H9 (cell line): ENCODE data around the gene PFN1. TPM values are rescaled to one million over a fixed set of nuclear protein-coding genes. Genes with fewer than 3 reads are reported as not detected.

Source experiments
- DNase-seq: peaks from one replicate; pipeline ENCODE4 v3.0.0-alpha.2; 2017
- H2AFZ ChIP-seq: one replicate; pipeline ENCODE4 v1.6.1; 2013; ENCODE audit warnings: mild to moderate bottlenecking, low read length, control low read depth, moderate library complexity
- H2AK5ac ChIP-seq: 2 replicates; pipeline ENCODE4 v1.6.1; 2013; ENCODE audit warnings: low read length, control low read depth, mixed read lengths; ENCODE audit not compliant: insufficient read length
- H2BK120ac ChIP-seq: one replicate; pipeline ENCODE4 v1.6.1; 2013; ENCODE audit warnings: low read depth, mild to moderate bottlenecking, low read length, control low read depth, inconsistent platforms; ENCODE audit not compliant: poor library complexity, severe bottlenecking
- H2BK12ac ChIP-seq: 2 replicates; pipeline ENCODE4 v1.6.1; 2013; ENCODE audit warnings: low read length, control low read depth, mixed read lengths, low read depth; ENCODE audit not compliant: insufficient read length
- H2BK15ac ChIP-seq: 2 replicates; pipeline ENCODE4 v1.6.1; 2013; ENCODE audit warnings: low read depth, low read length, control low read depth
- H2BK20ac ChIP-seq: one replicate; pipeline ENCODE4 v1.6.1; 2013; ENCODE audit warnings: low read depth, mild to moderate bottlenecking, low read length, control low read depth, inconsistent platforms; ENCODE audit not compliant: poor library complexity, severe bottlenecking
- H2BK5ac ChIP-seq: 2 replicates; pipeline ENCODE4 v1.6.1; 2013; ENCODE audit warnings: low read length, control low read depth, mixed read lengths; ENCODE audit not compliant: insufficient read length
- H3K14ac ChIP-seq: 2 replicates; pipeline ENCODE4 v1.6.1; 2013; ENCODE audit warnings: low read length, control low read depth; ENCODE audit not compliant: insufficient read depth
- H3K18ac ChIP-seq: 2 replicates; pipeline ENCODE4 v1.6.1; 2013; ENCODE audit warnings: low read depth, mild to moderate bottlenecking, mixed read lengths, low read length, control low read depth; ENCODE audit not compliant: insufficient read length
- H3K23ac ChIP-seq: 2 replicates; pipeline ENCODE4 v1.6.1; 2013; ENCODE audit warnings: low read length, control low read depth, mixed read lengths, low read depth; ENCODE audit not compliant: insufficient read length
- H3K23me2 ChIP-seq: 2 replicates; pipeline ENCODE4 v1.6.1; 2013; ENCODE audit warnings: low read depth, mild to moderate bottlenecking, mixed read lengths, low read length, control low read depth; ENCODE audit not compliant: insufficient read length, poor library complexity, severe bottlenecking
- H3K27ac ChIP-seq: 2 replicates; pipeline ENCODE4 v1.5.1; 2013; ENCODE audit warnings: low read length, control low read depth, mixed read lengths, low read depth; ENCODE audit not compliant: insufficient read length
- H3K27me3 ChIP-seq: 2 replicates; pipeline ENCODE4 v1.6.1; 2013; ENCODE audit warnings: low read length, control low read depth, inconsistent platforms; ENCODE audit not compliant: insufficient read depth
- H3K4ac ChIP-seq: 2 replicates; pipeline ENCODE4 v1.6.1; 2013; ENCODE audit warnings: low read depth, mild to moderate bottlenecking, control low read depth, inconsistent platforms, low read length, moderate library complexity
- H3K4me1 ChIP-seq: 2 replicates; pipeline ENCODE4 v1.6.1; 2013; ENCODE audit warnings: low read length, control low read depth, inconsistent platforms; ENCODE audit not compliant: insufficient read depth
- H3K4me2 ChIP-seq: 2 replicates; pipeline ENCODE4 v1.6.1; 2013; ENCODE audit warnings: low read length, control low read depth, mixed read lengths; ENCODE audit not compliant: insufficient read length, insufficient read depth
- H3K56ac ChIP-seq: 2 replicates; pipeline ENCODE4 v1.6.1; 2013; ENCODE audit warnings: low read depth, mild to moderate bottlenecking, mixed read lengths, low read length, control low read depth; ENCODE audit not compliant: insufficient read length
- H3K79me1 ChIP-seq: 2 replicates; pipeline ENCODE4 v1.6.1; 2013; ENCODE audit warnings: low read depth, mild to moderate bottlenecking, moderate library complexity, low read length, control low read depth, inconsistent platforms; ENCODE audit not compliant: insufficient read depth, poor library complexity, severe bottlenecking
- H3K79me2 ChIP-seq: 2 replicates; pipeline ENCODE4 v1.6.1; 2013; ENCODE audit warnings: low read length, control low read depth, inconsistent platforms; ENCODE audit not compliant: insufficient read depth
- H3K9ac ChIP-seq: 2 replicates; pipeline ENCODE4 v1.6.1; 2013; ENCODE audit warnings: low read length, control low read depth, mixed read lengths; ENCODE audit not compliant: insufficient read length; ENCODE audit errors: extremely low read depth
- H3K9me3 ChIP-seq: one replicate; pipeline ENCODE4 v1.6.1; 2013; ENCODE audit warnings: low read depth, low read length, inconsistent platforms; ENCODE audit not compliant: control insufficient read depth
- H3T11ph ChIP-seq: one replicate; pipeline ENCODE4 v1.6.1; 2013; ENCODE audit warnings: mild to moderate bottlenecking, low read length, control low read depth, inconsistent platforms
- H4K20me1 ChIP-seq: one replicate; pipeline ENCODE4 v1.6.1; 2013; ENCODE audit not compliant: control insufficient read depth, insufficient read length, insufficient read depth
- H4K5ac ChIP-seq: 2 replicates; pipeline ENCODE4 v1.6.1; 2013; ENCODE audit warnings: low read depth, mild to moderate bottlenecking, mixed read lengths, low read length, control low read depth; ENCODE audit not compliant: insufficient read length
- H4K8ac ChIP-seq: replicated peaks from 2 replicates; pipeline ENCODE4 v1.6.1; 2013; ENCODE audit warnings: low read length, control low read depth, mixed read lengths, low read depth; ENCODE audit not compliant: insufficient read length
- H4K91ac ChIP-seq: 2 replicates; pipeline ENCODE4 v1.6.1; 2013; ENCODE audit warnings: low read depth, mild to moderate bottlenecking, moderate library complexity, mixed read lengths, low read length, control low read depth; ENCODE audit not compliant: insufficient read length
- H3K27ac Mint-ChIP-seq, 3 experiments: 2 replicates in 2 of 3; 3 replicates in 1 of 3; pipeline ENCODE4 v1.8.0; 2020 to 2021; ENCODE audit warnings: mixed read lengths in 3 of 3, mild to moderate bottlenecking in 1 of 3, moderate library complexity in 1 of 3
- H3K27me3 Mint-ChIP-seq: 2 replicates; pipeline ENCODE4 v1.8.0; 2021; ENCODE audit warnings: low read depth, mild to moderate bottlenecking, moderate library complexity, mixed read lengths
- H3K36me3 Mint-ChIP-seq, 3 experiments: 2 replicates in 2 of 3; 3 replicates in 1 of 3; pipeline ENCODE4 v1.8.0; 2020 to 2021; ENCODE audit warnings: low read depth in 3 of 3, mixed read lengths in 3 of 3; ENCODE audit not compliant: insufficient read depth in 1 of 3
- H3K4me1 Mint-ChIP-seq, 2 experiments: 2 replicates each; pipeline ENCODE4 v1.8.0; 2020; ENCODE audit warnings: mixed read lengths in 2 of 2
- H3K4me3 Mint-ChIP-seq, 2 experiments: 2 replicates in 1 of 2; 3 replicates in 1 of 2; pipeline ENCODE4 v1.8.0; 2020 to 2021; ENCODE audit warnings: mild to moderate bottlenecking in 2 of 2, mixed read lengths in 2 of 2, moderate library complexity in 1 of 2
- H3K9me3 Mint-ChIP-seq, 2 experiments: 2 replicates in 1 of 2; 3 replicates in 1 of 2; pipeline ENCODE4 v1.8.0; 2020; ENCODE audit warnings: mild to moderate bottlenecking in 2 of 2, mixed read lengths in 2 of 2, moderate library complexity in 1 of 2
- CTCF ChIP-seq: fragments of 200-600 bp; sonication (generic); conservative IDR thresholded peaks from 3 replicates; pipeline ENCODE4 v1.8.0; 2021; ENCODE audit warnings: antibody characterized with exemption, mild to moderate bottlenecking
- WGBS: extraction: QIAGEN DNeasy Blood & Tissue Kit; methylation state at CpG from one replicate; pipeline ENCODE4 v1.1.7; 2013; ENCODE audit warnings: missing lambda C conversion rate, low lambda C conversion rate, mixed read lengths; ENCODE audit not compliant: insufficient read length; ENCODE audit errors: extremely low coverage; 5-methylcytosine and 5-hydroxymethylcytosine counted together
- total RNA-seq: library from RNA; stranded (reverse); gene quantifications from 2 replicates; pipeline ENCODE4 v1.2.1, GENCODE V29; 2021

Gene PFN1
- total RNA-seq, 1 experiment from 2014 or later = 1,149 TPM

- Histone ChIP-seq H3K4ac (no peak overlapping the region), H3K23ac (no peak overlapping the region), H4K5ac (no peak overlapping the region), H3K9me3 (no peaks in the 10 kb centered on the region), H2AFZ (no peak overlapping the region), H2BK12ac (no peak overlapping the region), H2AK5ac (no peak overlapping the region), H2BK15ac (no peak overlapping the region), H4K91ac (no peak overlapping the region), H2BK120ac (no peak overlapping the region), H3K4me2 (no peak overlapping the region), H3K79me2 (no peaks in the 10 kb centered on the region; the same call in 1 of the 2 replicates), H3K27me3 (no peaks in the 10 kb centered on the region), H2BK5ac (no peak overlapping the region), H3K23me2 (peaks cover under 1% of the 10 kb centered on the region), H3K4me1 (no peaks in the 10 kb centered on the region), H4K20me1 (peaks cover 3% of the 10 kb centered on the region), H4K8ac (no peak overlapping the region), H2BK20ac (no peak overlapping the region), H3K18ac (no peak overlapping the region), H3K79me1 (peaks cover 1% of the 10 kb centered on the region), H3K9ac (no peak overlapping the region), H3K14ac (no peak overlapping the region), H3T11ph (no peak overlapping the region), H3K56ac (no peak overlapping the region), H3K27ac (no peak overlapping the region)
- DNase-seq = no peak
- H3K36me3 Mint-ChIP-seq = peaks cover 20 to 53% (median 31%) of the 10 kb centered on the region in 3 experiments
- peak overlapping the region in 1 of 3 experiments; percentile 78; a peak in 1 of 7 replicates for H3K27ac Mint-ChIP-seq
- no peaks in the 10 kb centered on the region for H3K9me3 Mint-ChIP-seq
- no CpG with 5 or more reads among the region's 16 CpGs for WGBS
- H3K4me1 Mint-ChIP-seq = peaks cover 22 to 23% of the 10 kb centered on the region in 2 experiments
- H3K4me3 Mint-ChIP-seq = 0 out of 5 replicates have a peak overlapping the region, but pooled peaks of 1 of the 2 experiments have one; percentile 27
- H3K27me3 Mint-ChIP-seq = no peaks in the 10 kb centered on the region; the same call in 1 of the 2 replicates
- no peak for TF ChIP-seq CTCF
Observed at GRCh38 chr17:4933646-4934045, 14.7 kb downstream of the PFN1 start.
